Astrocyte of the cerebellum (primary cell): ENCODE measurements around the gene HSPA2.

ENCODE experiments used
- DNase-seq: peaks from one replicate; pipeline ENCODE4 v3.0.0-alpha.2; 2011; ENCODE audit warnings: low read depth
- H3K4me3 ChIP-seq: 2 replicates; pipeline ENCODE4 v1.5.1; 2011; ENCODE audit warnings: mild to moderate bottlenecking, low read depth, low read length, moderate library complexity
- CTCF ChIP-seq: IDR thresholded peaks from 2 replicates; pipeline ENCODE4 v1.5.1; 2012; ENCODE audit warnings: low read length, low read depth, moderate library complexity, mild to moderate bottlenecking; ENCODE audit errors: missing control alignments
- in situ Hi-C: cut with HindIII; loops from 2 replicates; pipeline ENCODE4 v1.10.0; 2017; ENCODE audit warnings: low sequenced_read_pairs

The HSPA2 gene

GRCh38 chr14:64504897-64505794 is 35.4 kb upstream of the HSPA2 start:
- H3K4me3 ChIP-seq, result peak overlapping the region; percentile 52
- in situ Hi-C loops, result no loop called here
- DNase-seq, result peak; percentile 45
- no peak for TF ChIP-seq CTCF

- peak overlapping the region; percentile 22 for H3K4me3 ChIP-seq
- in situ Hi-C loops, result no loop called here
- no peak for DNase-seq
- TF ChIP-seq CTCF, result no peak
Measured at GRCh38 chr14:64506721-64507120, 33.8 kb upstream of the HSPA2 start.

GRCh38 chr14:64507376-64508156 is 33.0 kb upstream of the HSPA2 start:
- DNase-seq, result no peak
- no peak overlapping the region for H3K4me3 ChIP-seq
- in situ Hi-C loops, result no loop called here
- TF ChIP-seq CTCF, result no peak

GRCh38 chr14:64508215-64508776 is 32.2 kb upstream of the HSPA2 start:
- no peak for TF ChIP-seq CTCF
- H3K4me3 ChIP-seq, result no peak overlapping the region
- in situ Hi-C loops, result no loop called here
- no peak for DNase-seq

GRCh38 chr14:64509036-64509435 is 31.5 kb upstream of the HSPA2 start:
- in situ Hi-C loops, result no loop called here
- no peak for DNase-seq
- no peak overlapping the region for H3K4me3 ChIP-seq
- no peak for TF ChIP-seq CTCF

GRCh38 chr14:64510825-64511671 is 29.5 kb upstream of the HSPA2 start:
- H3K4me3 ChIP-seq, result no peak overlapping the region
- TF ChIP-seq CTCF, result peak; percentile 92
- peak; percentile 48 for DNase-seq
- in situ Hi-C loops, result no loop called here
